Measurements from ENCODE around the gene LCE1E.

- TF ChIP-seq CTCF (IDR thresholded peaks at IDR 0.05) (no peak), POLR2A (IDR thresholded peaks at IDR 0.05) (no peak)
These were observed 32.5 kb upstream of the LCE1E start for GRCh38 chr1:152753586-152753985.
